WTC11 (cell line): ENCODE results near the gene TAF13. TPM values are rescaled to one million over a fixed set of nuclear protein-coding genes. Genes with fewer than 3 reads are reported as not detected.

Experiments used
- ARID4B ChIP-seq: sonication (generic); formaldehyde crosslinking; IDR thresholded peaks from 2 replicates; pipeline ENCODE4 v1.8.0; 2023; ENCODE audit warnings: missing genetic modification reagents, mild to moderate bottlenecking, borderline replicate concordance
- ATF3 ChIP-seq: sonication (generic); formaldehyde crosslinking; conservative IDR thresholded peaks from 2 replicates; pipeline ENCODE4 v1.8.1; 2022; ENCODE audit warnings: mild to moderate bottlenecking, missing genetic modification reagents
- CBFB ChIP-seq: sonication (generic); formaldehyde crosslinking; IDR thresholded peaks from 2 replicates; pipeline ENCODE4 v1.8.1; 2022; ENCODE audit warnings: mild to moderate bottlenecking, low read depth, missing genetic modification reagents
- ELF4 ChIP-seq: sonication (generic); formaldehyde crosslinking; IDR thresholded peaks from 2 replicates; pipeline ENCODE4 v1.8.1; 2022; ENCODE audit warnings: low read depth, mild to moderate bottlenecking, moderate library complexity, missing genetic modification reagents
- EMX1 ChIP-seq: fragments of 250-450 bp; sonication (Bioruptor Pico); IDR thresholded peaks from 2 replicates; pipeline ENCODE4 v1.8.0; 2021; ENCODE audit warnings: mild to moderate bottlenecking
- ERG ChIP-seq: fragments of 250-450 bp; sonication (Bioruptor Pico); IDR thresholded peaks from 2 replicates; pipeline ENCODE4 v1.8.0; 2021; ENCODE audit warnings: mild to moderate bottlenecking
- ETV6 ChIP-seq: sonication (generic); formaldehyde crosslinking; IDR thresholded peaks from 2 replicates; pipeline ENCODE4 v1.8.1; 2022; ENCODE audit warnings: mild to moderate bottlenecking, missing genetic modification reagents
- FOXK1 ChIP-seq: sonication (generic); formaldehyde crosslinking; IDR thresholded peaks from 2 replicates; pipeline ENCODE4 v1.8.0; 2022; ENCODE audit warnings: mild to moderate bottlenecking, moderate library complexity, missing genetic modification reagents
- FOXP1 ChIP-seq: sonication (generic); formaldehyde crosslinking; IDR thresholded peaks from 2 replicates; pipeline ENCODE4 v1.8.0; 2022; ENCODE audit warnings: missing genetic modification reagents, mild to moderate bottlenecking, moderate library complexity, borderline replicate concordance
- HMGA2 ChIP-seq: fragments of 250-450 bp; sonication (Bioruptor Pico); IDR thresholded peaks from 2 replicates; pipeline ENCODE4 v1.4.0; 2021; ENCODE audit warnings: mild to moderate bottlenecking, moderate library complexity
- IRF1 ChIP-seq: sonication (generic); formaldehyde crosslinking; IDR thresholded peaks from 2 replicates; pipeline ENCODE4 v1.8.0; 2023; ENCODE audit warnings: missing genetic modification reagents
- KAT7 ChIP-seq: sonication (generic); formaldehyde crosslinking; IDR thresholded peaks from 2 replicates; pipeline ENCODE4 v1.8.1; 2023; ENCODE audit warnings: missing genetic modification reagents, mild to moderate bottlenecking, borderline replicate concordance
- MYBL2 ChIP-seq: sonication (generic); formaldehyde crosslinking; IDR thresholded peaks from 2 replicates; pipeline ENCODE4 v1.8.1; 2023; ENCODE audit warnings: mild to moderate bottlenecking, moderate library complexity, missing genetic modification reagents
- NFYB ChIP-seq: sonication (generic); formaldehyde crosslinking; conservative IDR thresholded peaks from 2 replicates; pipeline ENCODE4 v1.8.0; 2022; ENCODE audit warnings: low read depth, missing genetic modification reagents
- NR2C2 ChIP-seq: sonication (generic); formaldehyde crosslinking; IDR thresholded peaks from 2 replicates; pipeline ENCODE4 v1.8.0; 2022; ENCODE audit warnings: mild to moderate bottlenecking, missing genetic modification reagents
- NR3C1 ChIP-seq: sonication (generic); formaldehyde crosslinking; conservative IDR thresholded peaks from 2 replicates; pipeline ENCODE4 v1.8.1; 2023; ENCODE audit warnings: low read depth, mild to moderate bottlenecking, missing genetic modification reagents
- SP1 ChIP-seq: sonication (generic); formaldehyde crosslinking; conservative IDR thresholded peaks from 2 replicates; pipeline ENCODE4 v1.8.1; 2022; ENCODE audit warnings: missing genetic modification reagents
- STAT6 ChIP-seq: sonication (generic); formaldehyde crosslinking; conservative IDR thresholded peaks from 2 replicates; pipeline ENCODE4 v1.8.1; 2023; ENCODE audit warnings: mild to moderate bottlenecking, low read depth, missing genetic modification reagents, moderate library complexity
- TEAD1 ChIP-seq: sonication (generic); formaldehyde crosslinking; IDR thresholded peaks from 2 replicates; pipeline ENCODE4 v1.8.0; 2022; ENCODE audit warnings: mild to moderate bottlenecking, missing genetic modification reagents
- TP53 ChIP-seq: sonication (generic); formaldehyde crosslinking; IDR thresholded peaks from 2 replicates; pipeline ENCODE4 v1.8.1; 2023; ENCODE audit warnings: mild to moderate bottlenecking, missing genetic modification reagents
- ZNF219 ChIP-seq: sonication (generic); formaldehyde crosslinking; IDR thresholded peaks from 2 replicates; pipeline ENCODE4 v1.8.0; 2023; ENCODE audit warnings: missing genetic modification reagents, mild to moderate bottlenecking, borderline replicate concordance
- ZNF263 ChIP-seq: sonication (generic); formaldehyde crosslinking; IDR thresholded peaks from 2 replicates; pipeline ENCODE4 v1.8.1; 2022; ENCODE audit warnings: low read depth, mild to moderate bottlenecking, moderate library complexity, missing genetic modification reagents
- ZNF317 ChIP-seq: sonication (generic); formaldehyde crosslinking; IDR thresholded peaks from 2 replicates; pipeline ENCODE4 v1.8.1; 2023; ENCODE audit warnings: low read depth, mild to moderate bottlenecking, moderate library complexity, missing genetic modification reagents, borderline replicate concordance
- ZNF512 ChIP-seq: sonication (generic); formaldehyde crosslinking; IDR thresholded peaks from 2 replicates; pipeline ENCODE4 v1.8.1; 2022; ENCODE audit warnings: missing genetic modification reagents, borderline replicate concordance
- total RNA-seq: library from RNA; stranded (reverse); gene quantifications from 3 replicates; pipeline ENCODE4 v1.2.3, GENCODE V29; 2021

The TAF13 gene
- total RNA-seq, 1 experiment from 2014 or later: 43.0 TPM

- no peak for TF ChIP-seq ZNF263 (CRISPR knock-in tag)
- TF ChIP-seq ZNF219 (CRISPR knock-in tag): no peak
- TF ChIP-seq FOXP1 (CRISPR knock-in tag): peak; percentile 72; the same call in 1 of the 2 replicates
- TF ChIP-seq TEAD1 (CRISPR knock-in tag): no peak
- 0 out of 2 replicates have a peak, but pooled peaks have one; percentile 67 for TF ChIP-seq ETV6 (CRISPR knock-in tag)
- no peak for TF ChIP-seq TP53 (CRISPR knock-in tag)
- TF ChIP-seq STAT6 (CRISPR knock-in tag): no peak
- peak; percentile 41; the same call in 1 of the 2 replicates for TF ChIP-seq ZNF317
- TF ChIP-seq NR2C2 (CRISPR knock-in tag): no peak
- 0 out of 2 replicates have a peak, but pooled peaks have one; percentile 21 for TF ChIP-seq EMX1
- 0 out of 2 replicates have a peak, but pooled peaks have one; percentile 51 for TF ChIP-seq IRF1 (CRISPR knock-in tag)
- TF ChIP-seq MYBL2 (CRISPR knock-in tag): 0 out of 2 replicates have a peak, but pooled peaks have one; percentile 27
- no peak for TF ChIP-seq HMGA2 (CRISPR knock-in tag)
- no peak for TF ChIP-seq CBFB (CRISPR knock-in tag)
- TF ChIP-seq ZNF512: no peak
- TF ChIP-seq ARID4B (CRISPR knock-in tag): peak; percentile 66; the same call in 1 of the 2 replicates
- TF ChIP-seq KAT7: no peak
- no peak for TF ChIP-seq NR3C1 (CRISPR knock-in tag)
- TF ChIP-seq FOXK1 (CRISPR knock-in tag): peak; percentile 61; the same call in 1 of the 2 replicates
- no peak for TF ChIP-seq ELF4 (CRISPR knock-in tag)
- no peak for TF ChIP-seq ERG (CRISPR knock-in tag)
- TF ChIP-seq NFYB (CRISPR knock-in tag): peak; percentile 25; the same call in 1 of the 2 replicates
- peak; percentile 64; the same call in 1 of the 2 replicates for TF ChIP-seq SP1 (CRISPR knock-in tag)
- TF ChIP-seq ATF3 (CRISPR knock-in tag): no peak
Measured at GRCh38 chr1:109041621-109042468, 34.0 kb downstream of the TAF13 start, which contains the start of gene WDR47 (continued).
